Measurements from ENCODE around the gene SLC2A4RG. TPM values are rescaled to one million over a fixed set of nuclear protein-coding genes. Genes with fewer than 3 reads are reported as not detected.

Gene SLC2A4RG
- total and polyA plus RNA-seq, 3 donors from 2014 or later = 64.4 to 141 (median 123) TPM

- DNase-seq = no peak
- no peak overlapping the region for H3K4me3 ChIP-seq
Observed at GRCh38 chr20:63737945-63738686, 1.5 kb upstream of the SLC2A4RG start.

DNA sequence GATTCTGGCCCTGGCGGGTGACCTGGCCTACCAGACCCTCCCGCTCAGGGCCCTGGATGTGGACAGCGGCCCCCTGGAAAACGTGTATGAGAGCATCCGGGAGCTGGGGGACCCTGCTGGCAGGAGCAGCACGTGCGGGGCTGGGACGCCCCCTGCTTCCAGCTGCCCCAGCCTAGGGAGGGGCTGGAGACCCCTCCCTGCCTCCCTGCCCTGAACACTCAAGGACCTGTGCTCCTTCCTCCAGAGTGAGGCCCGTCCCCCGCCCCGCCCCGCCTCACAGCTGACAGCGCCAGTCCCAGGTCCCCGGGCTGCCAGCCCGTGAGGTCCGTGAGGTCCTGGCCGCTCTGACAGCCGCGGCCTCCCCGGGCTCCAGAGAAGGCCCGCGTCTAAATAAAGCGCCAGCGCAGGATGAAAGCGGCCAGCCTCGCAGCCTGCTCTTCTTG, 868 bp upstream of the SLC2A4RG start:
- intact Hi-C loops (cut with DNase I; ENCODE audit: low total_unique reads) = no loop called here

More at GRCh38 chr20:63737945-63738686, 1.5 kb upstream of the SLC2A4RG start:
- no peaks in the 10 kb centered on the region for H3K36me3 ChIP-seq (ENCODE audit: low read depth, missing control alignments)
- 33 to 58% methylated on average over 1 to 38 of the region's 43 CpGs for WGBS, 2 donors
- H3K9me3 ChIP-seq = no peaks in the 10 kb centered on the region
- H3K4me1 ChIP-seq = peaks cover 31% of the 10 kb centered on the region
- peak overlapping the region in 1 of 2 donors; percentile 85 for H3K27ac ChIP-seq
- H3K27me3 ChIP-seq = no peaks in the 10 kb centered on the region
- TF ChIP-seq POLR2A (IDR thresholded peaks at IDR 0.05) = no peak
- no peak for TF ChIP-seq CTCF (IDR thresholded peaks at IDR 0.05)
- intact Hi-C loops (cut with DNase I; ENCODE audit: low total_unique reads) = no loop called here

GRCh38 chr20:63740070-63740626, 572 bp downstream of the SLC2A4RG start:
- no peaks in the 10 kb centered on the region for H3K27me3 ChIP-seq
- H3K27ac ChIP-seq = peak overlapping the region; percentile 92 to 96
- no peaks in the 10 kb centered on the region for H3K9me3 ChIP-seq
- intact Hi-C loops (cut with DNase I; ENCODE audit: low total_unique reads) = no loop called here
- WGBS, 2 donors = 2% methylated on average over 22 of the region's 80 CpGs; no CpG with 5 or more reads in 1 of the 2 donors
- H3K36me3 ChIP-seq (ENCODE audit: low read depth, missing control alignments) = no peaks in the 10 kb centered on the region
- DNase-seq = no peak
- H3K4me3 ChIP-seq = peak overlapping the region; percentile 68 to 85
- peaks cover 32% of the 10 kb centered on the region for H3K4me1 ChIP-seq
- TF ChIP-seq CTCF (IDR thresholded peaks at IDR 0.05) (no peak), POLR2A (IDR thresholded peaks at IDR 0.05) (no peak)

More for the DNA sequence above, 868 bp upstream of the SLC2A4RG start:
- WGBS, 2 donors = 16 to 22% methylated on average over 20 of the region's 26 CpGs
- peak; percentile 67 for DNase-seq
- no peaks in the 10 kb centered on the region for H3K36me3 ChIP-seq (ENCODE audit: low read depth, missing control alignments)
- peaks cover 32% of the 10 kb centered on the region for H3K4me1 ChIP-seq
- no peak for TF ChIP-seq CTCF (IDR thresholded peaks at IDR 0.05)
- TF ChIP-seq POLR2A (IDR thresholded peaks at IDR 0.05) = no peak
- peak overlapping the region; percentile 85 to 88 for H3K27ac ChIP-seq
- no peaks in the 10 kb centered on the region for H3K9me3 ChIP-seq
- peak overlapping the region in 1 of 2 donors; percentile 64 for H3K4me3 ChIP-seq
- no peaks in the 10 kb centered on the region for H3K27me3 ChIP-seq

- Histone ChIP-seq H3K4me1 (peaks cover 32% of the 10 kb centered on the region), H3K36me3 (ENCODE audit: low read depth, missing control alignments) (no peaks in the 10 kb centered on the region), H3K27me3 (no peaks in the 10 kb centered on the region), H3K27ac (peak overlapping the region; percentile 92 to 96), H3K9me3 (no peaks in the 10 kb centered on the region), H3K4me3 (peak overlapping the region; percentile 68 to 85)
- WGBS, 2 donors = 1% methylated on average over 21 of the region's 29 CpGs; no CpG with 5 or more reads in 1 of the 2 donors
- intact Hi-C loops (cut with DNase I; ENCODE audit: low total_unique reads) = no loop called here
- TF ChIP-seq POLR2A (IDR thresholded peaks at IDR 0.05) = no peak
- TF ChIP-seq CTCF (IDR thresholded peaks at IDR 0.05) = peak in 1 of 3 experiments; percentile 25
- peak; percentile 93 for DNase-seq
Observed at GRCh38 chr20:63740627-63741353, 1.2 kb downstream of the SLC2A4RG start.
